Activated T-helper 1 cell treated with anti-CD3 and anti-CD28 coated beads, Interleukin-2, amount 50 U/mL, for 16 hours (primary cell): ENCODE results near the gene NKX1-1.

Experiments
- DNase-seq, 2 donors: peaks; one replicate each; pipeline ENCODE4 v3.0.0-alpha.2; 2020; ENCODE audit warnings: low read depth in 1 of 2, low spot score in 1 of 2

The NKX1-1 gene

DNA sequence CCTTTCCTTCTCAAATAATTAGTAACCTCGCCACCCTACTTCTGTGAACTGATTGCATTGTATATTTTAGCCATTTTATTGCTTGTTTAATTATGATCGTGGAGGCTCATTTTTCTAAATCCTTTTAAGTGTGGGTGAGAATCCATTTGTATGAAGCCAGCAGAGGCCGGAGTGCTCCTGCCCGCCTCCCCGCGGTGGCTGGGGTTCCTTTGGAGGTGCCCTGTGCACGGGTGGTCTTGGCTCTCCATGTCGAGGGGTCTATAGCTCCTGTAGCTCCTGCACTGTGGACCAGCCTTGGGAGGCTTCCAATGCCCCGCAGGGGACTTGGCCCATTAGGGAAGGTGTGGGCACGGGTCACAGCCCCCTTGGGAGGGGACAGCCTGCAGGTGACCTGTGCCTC is 44.2 kb downstream of the NKX1-1 start:
- no peak for DNase-seq

DNA sequence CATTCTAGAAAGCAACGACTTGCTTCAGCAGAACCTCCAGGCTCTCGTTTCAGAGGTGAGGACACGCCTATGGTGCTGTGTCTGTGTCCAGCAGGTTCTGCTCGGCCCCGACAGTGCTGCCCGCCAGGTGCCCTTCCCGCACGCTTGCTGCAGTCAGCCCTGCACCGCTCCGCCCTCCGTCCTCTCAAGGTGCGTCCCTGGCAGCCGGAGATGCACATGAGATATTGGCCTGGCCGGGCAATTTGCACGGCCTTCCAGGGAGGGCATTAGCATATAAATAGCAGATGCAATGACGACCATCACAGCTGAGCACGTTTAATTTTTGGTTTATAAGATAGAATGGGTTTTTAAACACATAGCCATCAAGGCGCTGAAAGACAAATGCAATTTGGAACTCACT is 44.8 kb downstream of the NKX1-1 start:
- DNase-seq, result no peak

DNA sequence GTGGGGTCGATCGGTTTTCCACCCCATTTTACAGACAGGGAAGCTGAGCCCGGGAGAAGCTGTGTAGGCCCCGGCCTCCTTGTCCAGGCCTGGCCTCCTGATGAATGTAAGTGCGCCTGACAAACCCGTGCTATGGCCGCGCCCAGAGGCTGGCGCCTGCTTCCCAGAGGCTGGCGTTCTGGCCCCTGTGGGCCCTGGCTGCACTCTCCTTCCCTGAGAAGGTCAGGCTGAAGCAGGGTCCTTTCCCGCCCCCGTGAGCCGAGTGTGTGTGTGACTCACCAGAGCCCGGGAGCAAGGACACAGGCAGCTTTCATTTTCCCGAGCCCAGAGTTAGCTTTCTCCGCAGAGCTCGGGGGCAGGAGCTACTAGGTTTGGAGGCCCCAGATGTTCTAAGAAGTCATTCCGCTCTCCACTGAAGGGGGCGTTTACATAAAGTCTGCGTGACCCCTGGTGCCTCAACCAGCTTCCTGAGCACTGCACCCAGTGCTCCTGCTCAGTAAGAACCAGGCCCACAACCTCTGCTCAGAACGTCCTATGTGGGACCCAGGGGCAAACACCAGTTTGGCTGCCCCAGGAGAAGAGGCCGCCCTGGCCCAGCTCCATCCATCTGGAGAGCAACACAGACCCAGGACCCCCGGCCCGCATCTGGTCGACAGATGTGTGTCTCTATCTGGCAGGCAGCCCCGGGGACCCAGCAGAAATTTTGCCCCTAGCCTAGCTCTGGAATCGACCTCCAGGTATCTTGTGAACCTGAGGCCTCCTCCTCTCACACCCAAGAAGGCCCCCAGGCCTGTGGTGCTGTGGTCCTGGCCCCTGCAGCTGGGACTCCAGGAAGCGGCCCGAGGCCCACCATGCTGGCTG is 45.6 kb downstream of the NKX1-1 start:
- DNase-seq, result no peak

DNA sequence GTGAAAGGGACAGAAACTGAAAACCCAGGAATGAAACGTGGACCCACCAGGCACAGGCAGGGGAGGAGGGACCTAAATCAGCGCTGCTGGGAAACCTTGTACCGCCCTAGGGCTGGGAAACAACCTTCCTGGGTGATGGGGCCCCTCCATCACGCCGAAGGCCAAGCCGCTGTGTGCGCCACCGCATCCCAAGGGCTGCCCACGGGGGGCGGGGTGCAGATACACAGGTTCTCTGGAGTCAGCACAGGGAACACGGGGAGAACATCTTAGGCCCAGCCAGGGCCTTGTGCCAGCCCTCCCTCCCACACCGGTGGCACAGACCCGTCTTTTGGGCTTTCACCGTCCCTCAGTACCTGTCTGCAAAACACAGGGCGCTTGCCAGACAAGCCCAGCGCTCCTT is 46.3 kb downstream of the NKX1-1 start:
- no peak for DNase-seq

DNA sequence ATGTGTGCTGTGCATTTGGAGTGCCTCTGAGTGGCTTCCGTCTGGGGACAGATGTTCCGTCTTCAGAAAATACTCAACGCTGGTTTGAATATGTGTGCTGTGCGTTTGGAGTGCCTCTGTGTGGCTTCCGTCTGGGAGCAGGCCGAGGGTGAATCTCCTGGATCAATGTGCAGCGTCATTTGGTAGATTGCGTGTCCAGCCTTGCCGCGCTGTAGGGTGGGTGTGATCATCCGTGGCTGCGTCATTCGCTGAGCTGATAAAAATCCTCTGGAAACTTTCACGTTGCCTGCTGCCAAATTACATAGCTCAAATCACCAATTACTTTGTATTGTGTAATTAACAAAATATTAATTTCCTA is 47.1 kb downstream of the NKX1-1 start:
- DNase-seq, result no peak

DNA sequence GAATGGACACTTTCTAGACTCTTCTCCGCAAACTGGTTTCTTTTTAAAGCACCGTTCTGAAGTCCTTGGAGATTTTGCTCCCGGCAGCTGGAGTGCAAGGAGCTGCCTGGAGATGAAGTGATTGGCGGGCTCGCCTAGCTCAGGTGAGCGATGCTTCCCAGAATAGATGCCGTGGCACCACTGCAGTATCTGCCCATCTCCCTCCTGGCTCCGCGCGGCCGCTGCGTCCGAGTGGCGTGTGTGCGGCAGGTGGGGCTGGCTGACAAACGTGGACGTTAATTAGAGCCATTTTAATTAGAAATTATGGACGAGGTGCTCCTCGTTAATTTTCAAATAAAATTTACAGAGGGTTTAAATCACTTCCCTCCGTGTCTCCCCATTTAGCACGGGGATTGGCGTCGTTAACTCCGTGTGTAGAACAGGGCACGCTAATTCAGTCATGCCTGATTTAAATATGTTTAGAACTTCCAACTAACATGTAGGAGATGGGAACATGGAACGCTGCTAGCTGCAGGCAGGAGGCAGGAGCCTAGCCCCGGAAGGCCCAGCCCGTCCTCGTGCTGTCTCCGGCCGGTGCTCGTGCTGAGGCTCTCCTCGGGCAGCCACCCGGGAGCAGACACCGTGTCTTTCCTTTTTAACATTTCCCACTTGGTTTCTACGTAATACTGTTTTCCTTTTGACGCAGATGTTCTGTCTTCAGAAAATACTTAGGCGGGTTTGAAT is 47.7 kb downstream of the NKX1-1 start:
- DNase-seq, result no peak

DNA sequence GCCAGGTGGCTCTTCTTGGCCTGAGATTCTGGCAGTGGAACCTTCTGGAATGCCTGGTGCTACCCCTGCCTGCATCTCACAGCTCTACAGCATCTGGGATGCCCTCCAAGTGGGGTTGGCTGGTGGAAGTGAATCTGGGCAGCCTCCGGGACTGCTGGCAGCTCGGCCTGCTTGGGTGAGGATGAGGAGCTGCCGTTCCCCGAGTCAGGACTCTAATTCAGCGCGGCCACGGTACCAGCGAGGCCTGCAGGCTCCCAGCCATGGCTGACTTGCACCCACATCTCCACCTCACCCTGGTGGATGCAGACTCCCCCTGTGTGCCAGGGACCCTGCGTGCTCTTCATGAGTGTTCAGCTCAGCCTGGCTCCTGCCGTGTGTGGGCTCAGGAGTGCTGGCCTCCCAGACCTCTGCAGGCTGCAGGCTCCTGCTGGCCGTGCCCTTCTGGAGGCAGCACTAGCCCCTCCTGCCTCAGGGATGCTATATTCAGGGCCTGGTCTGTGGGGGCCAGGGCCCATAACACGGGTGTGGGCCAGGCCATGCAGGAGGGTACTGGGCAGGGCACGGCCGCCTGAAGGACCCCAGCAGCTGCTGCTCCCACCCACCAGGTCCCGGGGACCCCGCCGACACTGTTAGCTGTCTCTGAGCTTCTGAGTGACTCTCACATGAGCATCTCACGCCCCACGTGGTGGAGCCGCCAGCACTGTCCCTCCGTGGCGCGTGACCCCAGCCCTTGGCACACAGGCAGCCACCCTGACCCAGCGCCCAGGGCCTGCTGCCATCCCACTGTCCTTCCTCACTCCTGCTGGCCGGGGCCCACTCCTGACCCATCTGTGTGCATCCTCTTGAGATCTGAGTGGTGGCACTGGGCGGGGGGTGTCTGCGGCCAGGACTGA is 48.6 kb downstream of the NKX1-1 start:
- DNase-seq, result no peak

DNA sequence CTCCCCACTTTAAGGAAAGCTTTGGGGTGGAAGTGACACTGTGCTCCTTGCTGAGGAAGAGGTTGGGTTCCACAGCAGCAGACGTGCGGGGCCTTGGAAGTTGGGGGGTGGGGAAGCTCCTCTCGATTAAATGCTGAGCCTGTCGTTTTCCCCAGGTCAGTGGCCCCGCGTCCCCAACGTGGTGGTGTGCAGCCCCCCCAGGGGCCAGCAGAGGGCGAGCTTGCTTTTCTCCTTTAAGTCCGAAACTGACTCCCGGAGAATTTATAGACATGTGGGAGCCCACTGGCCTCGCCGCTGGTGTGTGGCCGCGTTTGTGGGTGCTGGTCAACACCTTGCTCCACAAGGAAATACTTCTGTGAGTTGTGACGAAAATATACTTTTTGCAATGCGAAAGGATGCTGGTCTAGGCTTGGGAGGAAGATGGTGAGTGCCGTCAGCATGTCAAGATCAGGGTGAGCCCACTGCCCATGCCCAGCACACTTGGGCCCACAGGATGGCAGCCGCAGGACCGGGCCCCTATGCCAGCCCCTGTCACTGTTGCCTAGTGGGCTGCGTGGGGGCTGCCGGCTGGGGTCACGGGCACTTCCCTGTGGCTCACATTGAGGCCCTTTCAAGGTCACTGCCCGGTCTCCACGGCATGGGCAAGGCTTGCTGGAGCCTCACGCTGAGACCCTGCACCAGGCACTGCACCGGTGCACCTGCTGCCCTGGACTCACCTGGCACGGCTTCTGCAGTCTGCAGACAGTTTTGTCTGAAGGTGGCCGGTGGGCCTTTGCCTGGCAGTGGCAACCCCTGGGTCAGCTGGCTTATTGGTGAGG is 49.9 kb downstream of the NKX1-1 start:
- no peak for DNase-seq

DNA sequence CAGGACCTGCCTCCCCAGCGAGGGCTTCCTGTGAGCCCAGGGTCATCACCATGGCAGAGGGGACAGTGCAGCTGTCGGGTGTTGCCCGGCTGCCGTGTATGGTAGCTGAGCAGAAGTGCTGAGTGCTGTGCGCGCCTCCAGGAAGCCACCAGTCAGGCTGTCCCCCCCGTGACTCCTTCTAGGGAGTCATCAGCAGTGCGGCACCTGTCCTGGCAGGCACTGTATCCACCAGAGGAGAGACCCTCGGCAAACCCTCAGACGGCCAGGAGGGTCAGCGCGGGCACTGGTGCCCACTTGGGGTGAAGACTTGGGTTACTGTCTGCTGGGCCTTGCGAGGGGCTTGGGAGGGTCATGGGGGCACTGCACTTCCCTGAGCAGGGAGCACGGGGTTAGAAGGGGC is 50.9 kb downstream of the NKX1-1 start:
- no peak for DNase-seq

DNA sequence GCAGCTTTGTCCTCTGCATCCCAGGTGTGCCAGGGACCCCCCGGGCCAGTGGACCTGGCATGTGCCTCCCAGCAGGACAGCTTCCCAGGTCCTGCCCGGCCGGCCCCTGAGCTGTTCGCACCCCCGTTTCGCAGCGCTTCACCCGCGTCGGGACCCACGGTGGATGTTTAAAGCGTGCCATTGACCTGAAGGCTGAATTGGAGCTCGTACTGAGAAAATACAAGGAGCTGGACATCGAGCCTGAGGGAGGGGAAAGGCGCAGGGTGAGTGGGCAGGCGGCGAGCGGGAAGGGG is 51.3 kb downstream of the NKX1-1 start:
- DNase-seq, result no peak

DNA sequence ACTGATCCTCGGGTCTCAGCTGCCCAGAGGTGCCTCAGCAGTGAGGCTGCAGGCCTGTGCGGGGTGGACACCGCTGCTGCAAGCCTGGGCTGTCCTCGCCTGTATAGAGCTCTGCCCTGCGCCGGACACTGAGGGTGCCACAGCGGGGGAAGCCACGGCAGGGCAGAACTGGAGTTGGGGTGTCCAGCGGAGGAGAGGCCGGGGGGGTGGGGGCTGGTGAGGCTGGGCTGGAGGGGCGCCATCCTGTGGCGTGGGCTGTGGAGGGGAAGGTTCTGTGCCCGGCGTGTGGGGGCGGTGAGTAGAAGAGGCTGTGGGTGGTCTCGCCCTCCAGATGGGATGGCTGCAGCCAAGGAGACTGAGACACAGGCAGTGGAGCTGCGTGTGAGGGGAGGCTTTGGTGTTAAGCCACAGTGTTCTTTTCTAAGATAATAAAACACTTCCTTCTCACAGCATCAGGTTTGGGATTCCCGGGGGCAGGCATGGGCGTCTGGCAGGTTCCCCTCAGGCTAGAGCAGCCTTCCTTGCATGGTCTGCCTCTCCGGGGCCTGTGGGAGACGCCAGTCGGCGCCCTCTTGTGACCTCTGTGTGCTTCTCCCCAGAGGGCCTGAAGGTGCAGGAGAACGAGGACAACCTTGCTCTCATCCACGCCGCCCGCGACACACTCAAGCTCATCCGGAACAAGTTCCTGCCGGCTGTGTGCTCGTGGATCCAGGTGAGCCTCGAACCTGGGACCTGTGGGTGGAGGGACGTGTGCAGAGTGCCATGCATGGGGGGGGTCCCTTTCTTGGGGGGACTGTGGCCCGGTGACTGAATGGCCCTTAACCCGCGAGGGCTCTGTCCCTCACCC is 51.9 kb downstream of the NKX1-1 start:
- no peak for DNase-seq

DNA sequence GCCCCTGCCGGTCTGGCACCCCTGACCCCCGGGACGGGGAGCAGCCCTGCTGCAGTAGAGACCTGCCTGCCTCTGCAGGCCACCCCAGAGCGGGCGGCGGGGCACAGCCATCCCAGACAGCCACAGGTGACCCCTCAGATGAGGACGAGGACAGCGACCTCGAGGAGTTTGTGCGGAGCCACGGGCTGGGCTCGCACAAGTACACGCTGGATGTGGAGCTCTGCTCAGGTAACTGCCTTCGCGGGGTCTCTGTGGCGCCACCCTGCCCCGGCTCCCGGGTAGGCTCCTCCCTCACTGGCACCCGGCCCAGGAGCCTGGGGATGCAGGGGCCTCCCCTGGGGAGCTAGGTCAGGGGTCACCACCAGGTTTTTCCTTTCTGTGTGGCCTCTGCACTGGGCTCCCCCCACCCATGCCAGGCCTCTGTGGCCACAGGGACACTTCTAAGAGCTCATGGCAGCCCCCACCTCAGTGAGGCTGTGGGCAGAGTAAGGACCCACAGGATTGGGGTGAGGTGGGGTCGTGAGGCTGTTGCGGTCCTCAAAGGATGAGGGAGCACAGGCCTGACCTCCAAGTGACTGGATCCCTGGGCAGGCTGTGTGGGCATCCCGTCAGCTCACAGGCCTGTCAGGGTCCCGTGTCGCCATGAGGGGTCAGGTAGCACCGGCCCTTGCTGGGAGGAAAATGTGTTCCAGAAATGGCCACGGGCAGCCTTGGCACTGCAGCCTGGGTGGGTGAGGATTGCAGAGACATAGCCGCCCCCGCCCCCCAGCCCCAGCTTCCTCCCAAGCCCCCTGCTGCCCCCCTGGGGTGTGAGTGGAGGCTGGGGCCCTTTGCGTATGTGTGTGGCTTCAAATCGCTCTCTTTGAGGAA is 52.8 kb downstream of the NKX1-1 start:
- DNase-seq, result no peak
